ENCODE measurements around the gene TBC1D7. TPM values are rescaled to one million over a fixed set of nuclear protein-coding genes. Genes with fewer than 3 reads are reported as not detected.

Gene TBC1D7
- total RNA-seq, 4 donors from 2014 or later = 5.5 to 12.5 (median 8.4) TPM

DNA sequence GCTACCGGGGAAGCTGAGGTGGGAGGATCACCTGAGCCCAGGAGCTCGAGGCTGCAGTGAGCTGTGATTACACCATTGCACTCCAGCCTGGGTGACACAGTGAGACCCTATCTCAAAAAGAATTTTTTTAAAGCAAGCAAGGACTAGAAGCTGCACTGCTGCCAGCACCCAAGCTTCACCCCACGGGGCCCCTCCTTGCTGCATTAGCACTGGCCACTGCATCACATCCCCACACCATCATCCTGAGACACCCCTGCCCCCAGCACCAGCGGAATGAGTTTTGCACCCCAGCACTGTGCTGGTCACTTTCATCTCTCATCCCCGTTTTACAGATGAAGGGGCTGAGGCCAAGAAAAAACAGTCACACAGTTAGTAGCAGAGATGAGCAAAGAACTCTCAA lies 30.9 kb downstream of the TBC1D7 start:
- 98% methylated on average over 5 of the region's 5 CpGs for WGBS
- Histone ChIP-seq H3K9me3 (no peaks in the 10 kb centered on the region), H3K4me3 (no peak overlapping the region), H3K27ac (replicated peaks in 1 of 4) (no peak overlapping the region), H3K27me3 (no peaks in the 10 kb centered on the region), H3K4me1 (peaks cover 4 to 6% (median 4%) of the 10 kb centered on the region in 4 donors), H3K36me3 (peaks cover 25 to 75% (median 45%) of the 10 kb centered on the region in 4 donors)
- no peak for TF ChIP-seq EP300 (IDR thresholded peaks at IDR 0.05)
- TF ChIP-seq CTCF (IDR thresholded peaks at IDR 0.05) = no peak
- TF ChIP-seq POLR2A (IDR thresholded peaks at IDR 0.05; ENCODE audit: low read depth) = no peak
- no peak for TF ChIP-seq POLR2AphosphoS5 (IDR thresholded peaks at IDR 0.05)
- intact Hi-C loops (cut with DNase I) = no loop called here
- no peak for DNase-seq (ENCODE audit: extremely low spot score)

- WGBS = 94% methylated on average over 8 of the region's 9 CpGs
- no peaks in the 10 kb centered on the region for H3K4me1 ChIP-seq
- H3K36me3 ChIP-seq = peaks cover 25 to 83% (median 48%) of the 10 kb centered on the region in 4 donors
- no peaks in the 10 kb centered on the region for H3K27me3 ChIP-seq
- TF ChIP-seq POLR2A (IDR thresholded peaks at IDR 0.05; ENCODE audit: low read depth) = no peak
- TF ChIP-seq EP300 (IDR thresholded peaks at IDR 0.05) = no peak
- TF ChIP-seq CTCF (IDR thresholded peaks at IDR 0.05) = no peak
- no peak for TF ChIP-seq POLR2AphosphoS5 (IDR thresholded peaks at IDR 0.05)
- intact Hi-C loops (cut with DNase I) = no loop called here
- no peak overlapping the region for H3K4me3 ChIP-seq
- no peak overlapping the region for H3K27ac ChIP-seq (replicated peaks in 1 of 4)
- DNase-seq (ENCODE audit: extremely low spot score) = no peak
- H3K9me3 ChIP-seq = no peaks in the 10 kb centered on the region
Measured at GRCh38 chr6:13296536-13296997, 31.8 kb downstream of the TBC1D7 start.

DNA sequence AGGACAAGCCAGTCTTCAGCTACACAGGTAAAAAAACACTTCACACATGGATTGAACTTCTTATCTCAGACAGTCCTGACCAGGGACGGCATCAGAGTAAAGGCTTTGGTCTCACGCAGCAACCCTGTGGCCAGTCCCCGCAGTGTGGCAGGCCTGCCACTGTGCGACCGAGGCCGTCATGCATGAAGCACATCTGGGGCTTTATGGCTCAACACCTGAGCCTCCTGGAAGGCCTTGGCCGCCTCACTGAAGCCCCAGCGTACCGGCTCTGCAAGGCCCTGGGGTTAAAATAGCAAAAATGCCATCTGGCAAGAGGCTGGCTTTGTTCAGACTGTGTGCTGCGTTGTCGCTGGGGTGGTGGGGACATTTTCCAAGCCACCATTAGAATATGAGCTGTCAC lies 32.8 kb downstream of the TBC1D7 start:
- H3K4me1 ChIP-seq = no peaks in the 10 kb centered on the region
- no peak for DNase-seq (ENCODE audit: extremely low spot score)
- H3K36me3 ChIP-seq = peaks cover 25 to 85% (median 51%) of the 10 kb centered on the region in 4 donors
- no peaks in the 10 kb centered on the region for H3K9me3 ChIP-seq
- no peak overlapping the region for H3K4me3 ChIP-seq
- TF ChIP-seq POLR2A (IDR thresholded peaks at IDR 0.05; ENCODE audit: low read depth) = no peak
- no peak for TF ChIP-seq CTCF (IDR thresholded peaks at IDR 0.05)
- no peak for TF ChIP-seq POLR2AphosphoS5 (IDR thresholded peaks at IDR 0.05)
- no peak for TF ChIP-seq EP300 (IDR thresholded peaks at IDR 0.05)
- no peak overlapping the region for H3K27ac ChIP-seq (replicated peaks in 1 of 4)
- H3K27me3 ChIP-seq = no peaks in the 10 kb centered on the region
- 91% methylated on average over 8 of the region's 11 CpGs for WGBS
- intact Hi-C loops (cut with DNase I) = no loop called here

DNA sequence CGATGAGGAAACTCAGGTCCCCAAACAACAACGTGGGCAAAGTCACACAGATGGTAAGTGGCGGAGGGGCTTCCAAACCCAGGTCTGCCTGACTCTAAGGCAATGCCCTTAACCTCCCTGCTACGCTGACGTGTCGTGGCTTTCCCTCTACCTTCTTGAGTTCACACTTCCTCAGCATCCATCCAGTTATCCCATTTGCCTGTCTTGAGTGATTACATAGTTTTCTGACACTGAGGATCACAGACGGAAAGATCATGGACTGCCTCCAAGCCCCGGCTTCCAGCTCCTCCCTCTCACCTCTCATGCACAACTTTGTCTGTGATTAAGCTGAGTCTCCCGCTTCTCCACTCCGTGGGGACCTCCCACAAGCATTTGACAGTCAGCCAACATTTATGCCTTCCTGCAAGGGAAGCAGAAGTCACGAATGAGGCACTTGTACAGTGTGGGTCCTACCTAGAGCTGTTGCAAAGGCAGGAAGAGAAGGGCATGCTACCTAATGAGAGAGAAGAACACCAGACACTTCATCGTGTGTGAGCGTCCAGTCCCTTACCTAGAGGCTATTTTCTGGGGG lies 33.8 kb downstream of the TBC1D7 start:
- DNase-seq (ENCODE audit: extremely low spot score) = no peak
- intact Hi-C loops (cut with DNase I) = no loop called here
- no peaks in the 10 kb centered on the region for H3K4me1 ChIP-seq
- H3K9me3 ChIP-seq = no peaks in the 10 kb centered on the region
- no peak overlapping the region for H3K4me3 ChIP-seq
- no peak for TF ChIP-seq POLR2AphosphoS5 (IDR thresholded peaks at IDR 0.05)
- no peaks in the 10 kb centered on the region for H3K27me3 ChIP-seq
- WGBS = 71% methylated on average over 13 of the region's 13 CpGs
- H3K27ac ChIP-seq (replicated peaks in 1 of 4) = no peak overlapping the region
- peaks cover 25 to 76% (median 45%) of the 10 kb centered on the region in 4 donors for H3K36me3 ChIP-seq

DNA sequence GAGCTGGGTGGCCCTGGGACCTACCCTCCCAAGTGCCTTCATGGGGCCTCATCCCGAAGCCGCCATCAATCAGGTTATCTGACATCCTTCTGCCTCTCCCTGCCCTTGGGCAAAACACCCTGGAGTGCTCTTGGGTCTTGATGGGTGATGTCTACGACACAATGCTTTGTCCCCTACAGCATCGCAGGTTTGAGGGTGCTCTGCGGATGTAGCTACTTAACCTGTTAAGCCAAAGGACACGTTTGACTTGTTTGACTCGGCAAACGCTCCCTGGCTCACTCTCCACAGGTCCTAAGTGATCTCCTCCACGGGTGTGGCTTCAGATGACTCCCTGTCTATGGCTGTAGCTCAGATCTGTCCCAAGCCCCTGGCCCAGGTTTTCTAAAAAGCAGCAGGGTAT lies 35.6 kb downstream of the TBC1D7 start:
- Histone ChIP-seq H3K4me1 (no peaks in the 10 kb centered on the region), H3K4me3 (no peak overlapping the region), H3K27ac (replicated peaks in 1 of 4) (no peak overlapping the region), H3K36me3 (peaks cover 20 to 70% (median 46%) of the 10 kb centered on the region in 4 donors), H3K27me3 (no peaks in the 10 kb centered on the region), H3K9me3 (peaks cover 0 to under 1% (median 0%) of the 10 kb centered on the region in 4 donors)
- no peak for DNase-seq (ENCODE audit: extremely low spot score)
- 91% methylated on average over 9 of the region's 9 CpGs for WGBS
- no peak for TF ChIP-seq EP300 (IDR thresholded peaks at IDR 0.05)
- TF ChIP-seq POLR2A (IDR thresholded peaks at IDR 0.05; ENCODE audit: low read depth) = no peak
- TF ChIP-seq CTCF (IDR thresholded peaks at IDR 0.05) = no peak
- TF ChIP-seq POLR2AphosphoS5 (IDR thresholded peaks at IDR 0.05) = no peak
- intact Hi-C loops (cut with DNase I) = no loop called here

Measured in esophagus muscularis mucosa (tissue), 4 donors.